GM18498 (cell line): ENCODE results near the gene TTK.
"Not testable (repeated sequence)": the region's sequence is repeated elsewhere in the genome, so short reads cannot be mapped to it uniquely, and the experiment has no call there.

ENCODE experiments used
- ATAC-seq: cut with Tn5 transposase; IDR thresholded peaks from one replicate; pipeline ENCODE4 v1.9.1; 2021; ENCODE audit warnings: mild to moderate bottlenecking, moderate library complexity; ENCODE audit not compliant: unreplicated experiment

Gene TTK

DNA sequence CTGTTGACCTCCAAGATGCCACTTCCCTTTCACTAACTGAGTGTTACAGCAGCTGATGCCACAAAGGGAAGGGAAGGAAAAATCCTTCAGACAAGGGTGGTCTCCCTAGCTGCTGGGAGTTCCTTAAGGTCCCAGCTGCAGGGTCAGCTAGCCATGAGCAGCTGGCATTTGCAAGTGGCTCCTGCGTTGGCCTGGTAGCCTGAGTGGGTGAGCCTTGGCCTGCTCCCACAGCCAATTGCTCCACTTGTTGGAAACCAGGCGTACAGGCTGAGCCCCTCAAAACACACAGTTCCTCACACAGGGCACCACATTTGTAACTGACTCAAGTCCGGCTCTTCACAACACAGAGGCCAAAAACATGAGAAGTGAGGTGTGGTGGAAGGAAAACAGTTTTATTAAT lies 16.7 kb downstream of the TTK start:
- ATAC-seq: no peak

DNA sequence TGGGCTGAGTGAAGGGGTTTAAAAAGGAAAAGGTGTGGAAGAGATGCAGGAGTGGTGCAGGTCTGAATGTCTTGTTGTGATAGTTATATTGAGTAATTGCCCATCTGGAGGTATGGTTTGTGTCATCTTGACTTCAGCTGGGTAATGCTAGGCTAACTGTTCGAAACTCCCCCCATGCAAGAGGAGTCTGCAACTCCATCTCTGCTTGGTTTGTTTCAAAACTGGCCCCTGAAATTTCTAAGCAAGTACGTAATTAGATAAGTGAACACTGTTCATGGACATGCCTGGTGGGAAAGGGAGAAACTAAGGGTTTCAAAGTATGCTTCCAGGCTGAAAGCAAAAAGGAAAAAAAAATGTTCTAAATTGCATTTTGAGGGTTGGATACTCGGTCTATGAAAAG lies 17.1 kb downstream of the TTK start:
- ATAC-seq: no peak

DNA sequence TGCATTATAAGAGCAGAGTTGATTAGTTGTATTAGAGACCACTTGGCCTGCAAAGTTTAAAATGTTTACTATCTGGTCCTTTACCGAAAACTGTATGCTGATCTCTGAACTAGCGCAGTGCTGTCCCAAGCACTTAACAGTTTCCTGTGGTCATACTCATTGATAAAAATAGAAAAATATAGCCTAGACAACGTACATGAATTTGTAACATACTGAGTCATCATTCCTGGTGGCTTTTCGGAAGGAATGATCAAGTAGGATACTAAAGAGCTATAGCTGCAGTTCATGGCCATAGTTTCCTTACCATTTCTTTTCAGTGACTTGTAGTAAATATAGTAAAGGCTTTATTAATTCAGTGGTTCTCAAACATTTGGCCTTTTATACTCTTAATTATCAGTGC lies 18.4 kb downstream of the TTK start:
- no peak for ATAC-seq

DNA sequence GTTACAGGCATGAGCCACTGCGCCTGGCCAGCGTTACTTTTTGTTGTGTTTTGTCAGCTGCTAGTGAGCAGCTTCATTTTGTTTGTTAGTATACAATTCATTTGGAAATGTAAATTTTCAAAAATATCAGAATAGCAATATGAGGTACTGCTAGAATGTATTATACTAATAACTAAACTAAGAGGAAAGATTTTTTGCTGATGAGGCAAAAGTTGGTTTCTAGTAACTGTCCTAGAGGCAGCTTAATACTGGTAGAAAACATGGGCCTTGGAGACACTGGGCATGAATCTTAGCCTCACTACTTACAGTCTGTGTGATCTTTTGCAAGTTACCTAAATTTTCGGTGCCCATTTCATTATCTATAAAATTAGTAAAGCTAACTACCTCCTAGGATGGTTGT lies 24.1 kb downstream of the TTK start:
- no peak for ATAC-seq

DNA sequence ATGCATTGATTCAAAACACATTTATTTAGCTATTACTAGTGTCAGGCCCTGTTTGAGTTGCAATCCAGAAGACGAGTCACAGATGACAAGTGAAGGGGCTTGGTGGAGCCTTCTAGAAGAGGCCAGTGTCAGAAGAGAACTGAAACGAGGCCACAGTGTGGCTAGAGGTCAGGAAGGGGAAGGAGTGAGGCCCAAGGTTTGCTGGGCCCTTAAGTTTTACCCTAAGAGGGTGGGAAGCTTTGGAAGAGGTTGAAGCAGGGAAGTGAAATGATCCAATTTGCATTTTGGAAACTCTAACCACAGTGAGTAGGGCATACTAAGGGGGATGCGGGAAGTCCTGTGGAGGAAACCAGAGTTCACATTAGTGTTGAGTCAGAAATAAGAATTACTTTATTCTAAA lies 25.0 kb downstream of the TTK start:
- peak; percentile 84 for ATAC-seq

DNA sequence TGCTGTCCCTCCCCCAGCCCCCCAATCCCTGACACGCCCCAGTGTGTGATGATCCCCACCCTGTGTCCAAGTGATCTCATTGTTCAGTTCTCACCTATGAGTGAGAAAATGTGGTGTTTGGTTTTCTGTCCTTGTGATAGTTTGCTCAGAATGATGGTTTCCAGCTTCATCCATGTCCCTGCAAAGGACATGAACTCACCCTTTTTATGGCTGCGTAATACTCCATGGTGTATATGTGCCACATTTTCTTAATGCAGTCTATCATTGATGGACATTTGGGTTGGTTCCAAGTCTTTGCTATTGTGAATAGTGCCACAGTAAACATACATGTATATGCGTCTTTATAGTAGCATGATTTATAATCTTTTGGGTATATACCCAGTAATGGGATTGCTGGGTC lies 43.8 kb downstream of the TTK start:
- ATAC-seq: not testable (repeated sequence)

DNA sequence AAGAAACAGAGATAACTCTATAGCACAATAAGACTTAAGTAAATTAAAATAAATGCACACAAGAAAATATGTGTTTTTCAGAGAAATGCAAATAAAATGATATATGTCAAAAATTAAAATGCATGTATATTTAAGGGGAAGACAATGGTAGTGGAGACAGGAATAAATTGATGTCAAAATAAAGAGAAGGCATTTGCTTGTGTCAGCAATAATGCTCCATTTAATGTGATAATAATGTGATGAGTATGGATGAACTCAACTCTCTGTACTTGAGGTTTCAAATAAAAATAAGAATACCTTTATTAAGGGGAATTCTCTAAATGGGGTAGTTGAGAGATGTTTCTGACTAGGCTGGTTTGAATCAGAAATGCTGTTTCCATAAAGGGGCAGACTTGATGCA lies 56.3 kb downstream of the TTK start:
- ATAC-seq: no peak

DNA sequence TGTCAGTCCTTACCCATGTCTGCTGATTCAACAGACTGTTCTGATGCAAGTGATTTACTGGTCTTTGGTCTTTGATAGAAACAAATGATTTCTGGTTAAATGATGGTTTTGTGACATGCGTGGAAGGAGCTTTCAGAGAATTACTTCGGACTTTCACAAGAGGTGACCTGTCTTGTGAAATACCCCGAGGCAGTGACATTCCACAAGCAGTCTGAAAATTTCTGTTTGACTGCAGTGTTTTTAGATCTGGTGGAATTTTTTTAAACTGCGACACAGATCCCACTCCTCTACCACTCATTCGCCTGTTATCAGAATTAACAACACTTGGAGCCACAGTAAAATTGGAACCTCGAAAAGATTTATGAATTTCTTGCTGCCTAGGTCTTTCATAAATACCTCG lies 63.7 kb downstream of the TTK start:
- not testable (repeated sequence) for ATAC-seq

DNA sequence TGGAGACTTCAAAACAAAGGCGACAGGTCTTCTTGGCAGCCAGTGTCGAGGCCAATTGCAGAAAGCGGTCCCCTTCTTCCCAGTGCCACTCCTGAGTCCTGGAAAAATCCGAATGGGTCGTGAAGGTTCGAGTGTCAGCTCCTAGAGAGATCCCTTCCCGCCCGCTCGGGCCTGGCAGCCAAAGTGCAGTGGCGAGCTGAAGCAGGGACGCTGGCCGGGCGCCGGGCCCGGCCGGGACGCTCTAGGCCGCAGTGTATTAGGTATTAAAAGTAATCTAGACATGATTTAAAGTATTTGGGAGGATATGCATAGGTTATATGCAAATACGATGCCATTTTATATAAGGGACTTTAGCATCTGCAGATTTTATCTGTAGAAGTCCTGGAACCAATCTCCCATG lies 66.0 kb downstream of the TTK start:
- ATAC-seq: not testable (repeated sequence)

DNA sequence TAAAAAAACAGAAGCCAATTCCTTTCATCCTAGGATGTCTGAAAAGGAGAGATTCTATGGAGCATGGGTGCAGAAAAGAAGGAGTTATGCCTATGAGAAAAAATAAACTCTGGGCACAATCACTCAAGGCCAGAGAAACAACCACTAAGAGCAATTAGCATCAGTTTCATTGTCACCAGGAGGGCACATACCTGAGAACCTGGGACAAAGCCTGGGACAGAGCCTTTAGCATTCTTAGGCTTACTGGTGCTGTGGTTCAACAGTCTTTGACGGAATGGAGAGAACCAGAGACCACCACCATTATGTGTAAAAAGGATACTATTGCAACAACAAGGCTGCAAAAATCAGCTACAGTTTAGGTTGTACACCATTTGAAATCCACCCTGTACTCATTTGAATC lies 72.6 kb downstream of the TTK start:
- no peak for ATAC-seq

DNA sequence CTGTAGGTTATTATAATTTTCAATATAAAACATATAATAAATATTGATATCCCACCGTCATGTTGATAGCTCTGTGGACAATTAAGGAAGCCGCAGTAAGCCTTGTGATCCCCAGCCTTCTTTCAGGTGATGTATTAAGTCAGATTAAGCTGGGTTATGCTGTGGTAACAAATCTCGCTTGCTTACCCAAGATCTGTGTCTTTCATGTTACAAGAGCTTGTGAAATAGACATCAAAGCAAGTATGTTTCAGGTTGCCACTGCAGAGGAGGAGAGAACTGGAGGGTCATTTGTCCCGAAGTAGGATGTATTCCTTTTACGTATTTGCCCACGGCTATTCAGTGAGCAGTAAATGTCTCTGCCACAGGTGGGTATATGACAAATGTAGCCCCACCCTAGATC lies 84.2 kb downstream of the TTK start:
- ATAC-seq: no peak

DNA sequence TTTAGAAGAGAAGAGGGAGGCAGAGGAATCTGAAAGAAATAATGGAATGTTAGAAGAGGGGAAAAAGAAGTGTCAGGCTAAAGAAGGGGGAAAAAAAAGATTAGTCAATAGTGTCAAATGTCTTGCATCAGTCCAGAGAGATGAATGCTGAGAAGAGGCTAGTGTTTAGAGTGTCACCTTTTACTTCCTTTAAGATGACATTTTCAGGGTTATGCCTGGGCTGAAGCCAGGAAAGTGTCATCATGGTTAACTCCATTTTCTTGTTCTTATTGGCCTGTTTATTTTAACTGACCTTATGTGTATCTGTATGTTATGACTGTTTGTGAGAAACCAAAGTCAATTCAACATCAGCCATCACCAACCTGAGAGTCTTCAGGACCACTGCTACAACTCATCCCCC lies 87.1 kb downstream of the TTK start:
- no peak for ATAC-seq
